GM23338 (cell line): ENCODE results near the gene KLK1.

ENCODE experiments used
- EZH2 ChIP-seq: fragments of 200-600 bp; sonication (generic); IDR thresholded peaks from one replicate; pipeline ENCODE4 v1.8.0; 2017; ENCODE audit warnings: antibody characterized with exemption, mild to moderate bottlenecking, low read depth; ENCODE audit not compliant: unreplicated experiment
- EZH2phosphoT487 ChIP-seq: fragments of 200-600 bp; sonication (generic); IDR thresholded peaks from one replicate; pipeline ENCODE4 v1.8.1; 2018; ENCODE audit warnings: antibody characterized with exemption; ENCODE audit not compliant: unreplicated experiment

- TF ChIP-seq EZH2 (no peak), EZH2phosphoT487 (no peak)
Observed at GRCh38 chr19:50793558-50794065, 30.0 kb downstream of the KLK1 start.
